ENCODE results near the gene GZMB.

GZMB gene

GRCh38 chr14:24631749-24632335 lies 2.1 kb downstream of the GZMB start:
- no peak for DNase-seq (ENCODE audit: low read depth)
- no peak for TF ChIP-seq CTCF (conservative IDR thresholded peaks at IDR 0.05; ENCODE audit: low read length)
- H3K4me3 ChIP-seq (ENCODE audit: low read length) = no peak overlapping the region

DNA sequence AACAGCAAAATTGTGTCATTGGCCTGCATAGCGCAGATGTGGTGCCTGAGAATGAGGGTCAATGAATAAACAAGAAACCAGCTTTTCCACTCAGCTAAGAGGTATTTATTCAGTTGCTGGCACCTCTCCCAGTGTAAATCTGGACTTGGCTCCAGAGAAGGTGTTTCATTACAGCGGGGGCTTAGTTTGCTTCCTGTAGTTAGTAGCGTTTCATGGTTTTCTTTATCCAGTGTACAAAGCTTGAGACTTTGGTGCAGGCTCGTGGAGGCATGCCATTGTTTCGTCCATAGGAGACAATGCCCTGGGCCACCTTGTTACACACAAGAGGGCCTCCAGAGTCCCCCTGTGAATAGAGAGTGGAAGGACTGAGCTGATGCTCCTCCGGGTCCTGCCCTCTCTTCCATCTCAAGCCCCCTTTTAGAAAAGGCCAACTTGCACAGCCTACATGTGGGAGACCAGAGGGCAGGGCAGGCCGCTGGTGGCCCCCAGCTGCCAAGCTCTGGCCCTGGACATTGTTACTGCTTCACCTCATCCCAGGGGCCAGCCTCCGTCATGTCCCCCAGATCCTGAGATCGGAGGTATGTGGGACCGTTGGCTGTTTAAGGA lies 3.0 kb downstream of the GZMB start:
- TF ChIP-seq CTCF (conservative IDR thresholded peaks at IDR 0.05; ENCODE audit: low read length) = no peak
- H3K4me3 ChIP-seq (ENCODE audit: low read length) = no peak overlapping the region
- peak; percentile 47 for DNase-seq (ENCODE audit: low read depth)

DNA sequence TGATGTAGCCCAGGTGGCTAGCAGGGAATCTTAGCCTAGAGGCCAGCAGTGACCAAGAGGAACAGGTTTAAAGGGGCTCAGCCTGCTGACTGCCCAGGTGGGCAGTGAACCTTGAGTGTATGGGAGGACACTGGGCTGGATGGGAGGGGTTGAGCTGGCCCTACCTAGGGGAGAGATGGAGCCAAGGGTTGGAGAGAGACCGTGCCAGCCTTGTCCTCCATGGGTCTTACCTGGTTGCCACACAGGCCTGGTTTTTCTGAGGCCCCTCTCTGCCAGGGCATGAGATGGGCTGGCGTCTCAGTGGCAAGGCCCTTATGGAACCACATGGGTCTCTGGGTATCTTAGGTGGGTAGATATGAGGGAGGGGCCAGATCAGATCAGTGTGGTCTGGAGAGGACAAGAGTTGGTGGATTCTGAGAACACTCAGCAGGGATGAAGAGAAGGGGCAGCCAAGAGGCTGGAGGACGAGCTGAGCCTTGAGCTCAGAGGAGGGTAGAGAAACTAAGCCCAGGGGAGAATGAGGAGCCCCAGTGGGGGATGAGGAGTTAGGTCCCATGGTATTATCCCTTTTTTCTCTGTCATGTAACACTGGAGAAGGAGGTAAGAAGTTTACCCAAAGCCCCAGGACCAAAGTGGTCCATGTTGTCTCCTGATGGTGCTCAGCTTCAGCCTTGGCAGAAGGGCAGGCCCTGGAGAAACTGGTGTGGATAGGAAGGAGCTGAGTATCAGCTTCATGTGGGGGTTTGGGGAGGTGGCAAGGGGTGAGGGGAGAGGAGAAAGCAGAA lies 3.7 kb downstream of the GZMB start:
- TF ChIP-seq CTCF (conservative IDR thresholded peaks at IDR 0.05; ENCODE audit: low read length) = no peak
- DNase-seq (ENCODE audit: low read depth) = no peak
- no peak overlapping the region for H3K4me3 ChIP-seq (ENCODE audit: low read length)

GRCh38 chr14:24629521-24629920 lies 4.5 kb downstream of the GZMB start:
- no peak for DNase-seq (ENCODE audit: low read depth)
- no peak for TF ChIP-seq CTCF (conservative IDR thresholded peaks at IDR 0.05; ENCODE audit: low read length)
- no peak overlapping the region for H3K4me3 ChIP-seq (ENCODE audit: low read length)

DNA sequence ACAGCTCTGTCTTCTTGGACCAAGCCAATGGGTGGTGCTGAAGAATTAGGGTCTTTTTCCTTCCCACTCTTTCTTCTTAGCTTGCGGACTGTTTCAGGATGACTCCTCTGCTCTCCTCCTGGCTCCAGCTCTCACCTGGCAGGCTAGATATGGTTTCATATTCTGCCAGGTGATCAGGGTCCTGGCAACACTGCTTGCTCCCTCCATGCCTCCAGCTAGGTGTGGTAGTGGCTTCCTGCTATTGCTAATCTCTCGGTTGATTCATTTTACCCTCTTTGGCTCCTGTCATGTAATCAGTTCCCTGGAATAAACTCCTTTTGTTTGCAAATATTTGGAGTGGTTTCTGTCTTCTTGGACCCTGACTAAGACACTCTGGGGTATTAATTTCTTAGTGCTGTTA lies 20.2 kb downstream of the GZMB start:
- no peak for DNase-seq (ENCODE audit: low read depth)
- TF ChIP-seq CTCF (conservative IDR thresholded peaks at IDR 0.05; ENCODE audit: low read length) = no peak
- H3K4me3 ChIP-seq (ENCODE audit: low read length) = no peak overlapping the region

- no peak for TF ChIP-seq CTCF (conservative IDR thresholded peaks at IDR 0.05; ENCODE audit: low read length)
Observed at GRCh38 chr14:24613241-24613640, 20.7 kb downstream of the GZMB start.

GRCh38 chr14:24612196-24612595 lies 21.8 kb downstream of the GZMB start:
- TF ChIP-seq CTCF (conservative IDR thresholded peaks at IDR 0.05; ENCODE audit: low read length) = no peak
- H3K4me3 ChIP-seq (ENCODE audit: low read length) = no peak overlapping the region
- DNase-seq (ENCODE audit: low read depth) = no peak

More at GRCh38 chr14:24613241-24613640, 20.7 kb downstream of the GZMB start:
- no peak overlapping the region for H3K4me3 ChIP-seq (ENCODE audit: low read length)
- DNase-seq (ENCODE audit: low read depth) = no peak
